ENCODE results near the gene FAM13A.

Gene FAM13A

GRCh38 chr4:88745175-88745574, 311.8 kb downstream of the FAM13A start:
- DNase-seq (ENCODE audit: low read depth): no peak

GRCh38 chr4:88744609-88745008, 312.4 kb downstream of the FAM13A start:
- no peak for DNase-seq (ENCODE audit: low read depth)

- no peak for DNase-seq (ENCODE audit: low read depth)
Observed at GRCh38 chr4:88743696-88744095, 313.3 kb downstream of the FAM13A start.

- DNase-seq (ENCODE audit: low read depth): no peak
Observed at GRCh38 chr4:88742561-88742960, 314.4 kb downstream of the FAM13A start.

GRCh38 chr4:88738180-88738579, 318.8 kb downstream of the FAM13A start:
- no peak for DNase-seq (ENCODE audit: low read depth)

GRCh38 chr4:88737307-88737941, 319.6 kb downstream of the FAM13A start:
- DNase-seq (ENCODE audit: low read depth): no peak

GRCh38 chr4:88736264-88736663, 320.7 kb downstream of the FAM13A start:
- no peak for DNase-seq (ENCODE audit: low read depth)

GRCh38 chr4:88735564-88735963, 321.4 kb downstream of the FAM13A start:
- DNase-seq (ENCODE audit: low read depth): no peak

- DNase-seq (ENCODE audit: low read depth): no peak
Observed at GRCh38 chr4:88734403-88734949, 322.5 kb downstream of the FAM13A start.

GRCh38 chr4:88732714-88733368, 324.1 kb downstream of the FAM13A start:
- DNase-seq (ENCODE audit: low read depth): no peak

GRCh38 chr4:88731381-88731780, 325.6 kb downstream of the FAM13A start:
- DNase-seq (ENCODE audit: low read depth): no peak

GRCh38 chr4:88730811-88731210, 326.2 kb downstream of the FAM13A start:
- no peak for DNase-seq (ENCODE audit: low read depth)

GRCh38 chr4:88729146-88729760, 327.7 kb downstream of the FAM13A start:
- DNase-seq (ENCODE audit: low read depth): no peak

GRCh38 chr4:88728146-88728545, 328.8 kb downstream of the FAM13A start:
- DNase-seq (ENCODE audit: low read depth): no peak

- DNase-seq (ENCODE audit: low read depth): no peak
Observed at GRCh38 chr4:88725986-88726385, 331.0 kb downstream of the FAM13A start.

GRCh38 chr4:88725143-88725542, 331.8 kb downstream of the FAM13A start:
- no peak for DNase-seq (ENCODE audit: low read depth)

GRCh38 chr4:88724406-88724805, 332.6 kb downstream of the FAM13A start:
- no peak for DNase-seq (ENCODE audit: low read depth)

- no peak for DNase-seq (ENCODE audit: low read depth)
Observed at GRCh38 chr4:88722828-88723227, 334.2 kb downstream of the FAM13A start.

- no peak for DNase-seq (ENCODE audit: low read depth)
Observed at GRCh38 chr4:88722276-88722780, 334.7 kb downstream of the FAM13A start.

- no peak for DNase-seq (ENCODE audit: low read depth)
Observed at GRCh38 chr4:88720451-88721428, 336.2 kb downstream of the FAM13A start.

GRCh38 chr4:88719381-88719780, 337.6 kb downstream of the FAM13A start:
- no peak for DNase-seq (ENCODE audit: low read depth)

GRCh38 chr4:88718098-88718497, 338.9 kb downstream of the FAM13A start:
- DNase-seq (ENCODE audit: low read depth): no peak
